DMS53 treated with DMSO at 0.1 percent for 48 hours (cell line): Measurements from ENCODE around the gene TPM3.
A peak's percentile ranks its signal among the peaks of the same experiment; 100 is the strongest.
"Not testable (repeated sequence)": the region's sequence is repeated elsewhere in the genome, so short reads cannot be mapped to it uniquely, and the experiment has no call there.

ENCODE experiments used
- DNase-seq: peaks from one replicate; lab custom pipeline; 2025; ENCODE audit not compliant: unreplicated experiment; lab: John Stamatoyannopoulos, UW

Gene TPM3

GRCh38 chr1:154170547-154171222 lies 21.2 kb downstream of the TPM3 start:
- DNase-seq: no peak

DNA sequence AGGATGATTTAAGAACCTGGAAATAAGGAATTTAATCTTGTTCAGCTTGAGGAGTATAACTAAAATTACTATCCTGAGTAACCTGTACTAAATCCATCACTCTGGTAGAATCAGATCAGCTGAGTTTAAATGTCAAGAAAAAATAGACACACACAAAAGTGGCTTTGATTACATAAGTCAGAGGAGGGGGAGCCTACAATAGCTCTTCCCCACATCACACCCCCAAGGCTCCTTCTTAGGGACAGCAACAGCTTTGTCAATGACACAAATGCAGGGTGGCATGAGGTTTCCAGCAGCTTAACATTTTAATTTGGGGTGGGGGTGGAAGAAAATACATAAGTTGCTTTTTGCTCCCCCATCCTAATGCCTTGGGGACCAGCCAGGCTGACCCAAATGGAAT lies 24.4 kb downstream of the TPM3 start:
- no peak for DNase-seq

DNA sequence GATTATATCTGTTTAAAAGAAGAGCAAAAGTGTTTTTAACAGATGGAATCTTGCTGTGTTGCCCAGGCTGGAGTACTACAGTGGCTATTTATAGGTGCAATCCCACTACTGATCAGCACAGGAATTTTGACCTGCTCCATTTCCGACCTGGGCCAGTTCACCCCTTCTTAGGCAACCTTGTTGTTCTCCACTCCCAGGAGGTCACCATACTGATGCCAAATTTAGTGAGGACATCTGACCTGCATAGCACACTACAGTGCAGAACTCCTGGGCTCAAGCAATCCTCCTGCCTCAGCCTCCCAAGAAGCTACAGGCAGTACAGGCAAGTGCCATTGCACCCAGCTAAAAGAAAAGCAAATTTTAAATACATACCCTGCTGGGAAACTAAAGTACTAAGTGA lies 25.7 kb downstream of the TPM3 start:
- no peak for DNase-seq

GRCh38 chr1:154159554-154159953 lies 32.3 kb downstream of the TPM3 start:
- no peak for DNase-seq

GRCh38 chr1:154158307-154159125 lies 33.4 kb downstream of the TPM3 start:
- DNase-seq: no peak

DNA sequence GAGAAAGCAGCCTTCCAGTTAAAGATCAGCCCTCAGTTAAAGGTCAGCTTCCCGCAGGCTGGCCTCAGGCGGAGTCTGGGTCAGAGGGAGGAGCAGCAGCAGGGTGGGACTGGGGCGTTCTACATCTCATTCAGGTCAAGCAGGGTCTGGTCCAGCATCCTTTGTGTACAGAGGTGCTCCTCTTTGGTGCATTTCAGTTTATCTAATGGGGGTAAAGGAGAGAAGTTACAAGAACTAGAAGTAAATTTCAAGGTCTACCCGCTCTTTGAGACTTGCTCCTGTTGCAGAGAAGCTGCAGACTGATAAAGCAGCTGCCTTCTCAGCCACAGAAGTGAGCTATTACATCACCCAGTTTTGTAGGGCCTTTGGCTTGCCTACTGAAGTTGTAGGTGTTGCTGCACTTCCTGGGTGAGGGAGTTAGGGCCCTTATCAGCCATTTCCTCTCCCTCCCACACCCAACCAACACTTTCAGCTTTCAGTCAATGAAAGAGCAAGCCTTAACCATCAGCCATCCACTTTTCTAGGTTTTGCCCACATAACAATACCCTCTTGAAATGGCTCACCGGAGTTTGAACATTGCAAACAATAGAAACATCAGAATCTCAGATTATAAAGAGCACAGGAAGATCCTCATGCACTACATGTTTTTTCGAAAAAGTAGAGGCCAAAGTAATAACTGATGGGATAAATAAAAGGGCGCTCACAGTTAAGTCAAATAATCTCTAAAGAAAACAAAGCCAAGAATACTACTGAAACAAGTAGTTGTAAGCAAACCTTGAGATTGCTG lies 34.2 kb downstream of the TPM3 start:
- peak; percentile 48 for DNase-seq

DNA sequence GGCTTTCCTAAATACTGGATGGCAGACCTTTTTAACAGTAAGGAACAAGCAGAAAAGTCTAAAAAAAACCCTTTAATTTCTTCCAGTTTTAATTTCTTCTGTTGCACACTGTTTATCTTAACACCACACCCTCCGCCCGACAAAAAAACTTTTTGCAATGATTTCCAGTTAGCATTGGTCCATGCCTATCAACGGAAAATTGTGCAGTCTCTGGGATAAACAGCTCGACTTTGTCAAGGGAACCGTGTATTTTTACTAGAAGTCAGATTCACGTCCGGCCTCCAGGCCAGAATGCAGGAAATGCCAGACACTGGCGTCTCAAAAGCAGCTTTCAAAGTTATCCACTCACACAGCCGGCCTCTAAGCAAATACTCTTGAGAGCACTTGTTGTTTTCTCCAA lies 36.6 kb downstream of the TPM3 start:
- peak; percentile 92 for DNase-seq

DNA sequence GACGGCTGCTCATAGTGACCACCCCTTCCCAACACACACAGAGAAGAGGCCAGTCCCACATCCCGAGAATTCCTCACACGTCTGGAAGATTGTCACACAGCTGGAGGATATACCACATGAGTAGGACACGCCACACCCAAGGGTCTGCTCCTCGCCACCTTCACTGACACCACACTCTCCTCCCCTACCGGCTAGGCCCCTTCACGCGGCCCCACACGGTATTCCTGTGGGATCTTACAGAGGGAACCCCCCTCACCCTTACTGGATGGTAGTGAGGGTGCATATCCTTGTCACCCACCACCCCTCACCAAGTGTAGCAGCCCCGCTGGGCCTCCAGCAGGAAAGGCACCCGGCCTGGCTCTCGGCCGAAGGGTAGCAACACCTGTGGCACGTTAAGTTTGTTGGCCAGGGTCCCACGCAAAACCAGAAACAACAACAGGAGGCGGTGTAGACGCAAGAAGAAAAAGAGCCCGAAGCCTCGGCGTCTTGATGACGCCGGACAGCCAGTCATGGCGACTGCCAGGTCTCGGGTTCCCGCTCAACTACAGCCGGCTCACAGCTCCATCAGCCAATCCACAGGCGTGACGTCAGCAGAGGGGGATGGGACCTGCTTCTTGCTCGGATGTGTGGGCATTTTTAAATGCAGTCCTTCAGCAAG lies 37.2 kb downstream of the TPM3 start, which contains the start of gene NUP210L:
Gene NUP210L (minus strand): TSS at position 540 of the 658 bp plus-strand sequence.
- DNase-seq: peak; percentile 74

DNA sequence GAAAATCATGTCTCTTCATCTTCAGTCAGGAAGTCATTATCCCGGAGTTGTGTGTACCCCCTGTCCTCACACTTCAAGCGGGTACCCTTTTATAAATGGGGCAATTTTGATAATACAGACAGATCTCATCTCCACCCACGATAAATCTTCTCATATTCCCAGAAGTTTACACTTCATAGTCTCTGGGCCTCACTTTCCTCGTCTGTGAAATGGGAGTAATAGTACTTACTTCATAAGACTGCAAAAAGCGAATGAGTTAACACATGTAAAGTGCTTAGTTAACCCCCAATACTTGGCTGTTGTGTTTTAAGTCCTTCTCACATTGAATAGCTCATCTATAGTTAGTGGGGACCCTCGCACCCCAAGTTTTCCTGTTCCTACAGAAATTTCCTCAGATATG lies 37.8 kb downstream of the TPM3 start:
- DNase-seq: no peak

GRCh38 chr1:154151311-154151710 lies 40.6 kb downstream of the TPM3 start:
- DNase-seq: no peak

- DNase-seq: peak; percentile 49
Measured at GRCh38 chr1:154148807-154149206, 43.1 kb downstream of the TPM3 start.

DNA sequence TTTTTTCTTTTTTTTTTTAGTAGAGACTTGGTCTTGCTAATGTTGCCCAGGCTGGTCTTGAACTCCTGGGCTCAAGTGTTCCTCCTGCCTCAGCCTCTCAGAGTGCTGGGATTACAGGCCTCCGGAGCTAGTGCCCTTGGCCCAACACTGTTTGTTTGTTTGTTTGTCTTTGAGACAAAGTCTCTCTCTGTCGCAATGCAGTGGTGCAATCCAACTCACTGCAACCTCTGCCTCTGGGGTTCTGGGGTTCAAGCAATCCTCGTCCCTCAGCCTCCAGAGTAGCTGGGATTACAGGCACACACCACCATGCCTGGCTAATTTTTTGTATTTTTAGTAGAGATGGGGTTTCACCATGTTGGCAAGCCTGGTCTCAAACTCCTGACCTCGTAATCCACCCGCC lies 44.4 kb downstream of the TPM3 start:
- DNase-seq: not testable (repeated sequence)

DNA sequence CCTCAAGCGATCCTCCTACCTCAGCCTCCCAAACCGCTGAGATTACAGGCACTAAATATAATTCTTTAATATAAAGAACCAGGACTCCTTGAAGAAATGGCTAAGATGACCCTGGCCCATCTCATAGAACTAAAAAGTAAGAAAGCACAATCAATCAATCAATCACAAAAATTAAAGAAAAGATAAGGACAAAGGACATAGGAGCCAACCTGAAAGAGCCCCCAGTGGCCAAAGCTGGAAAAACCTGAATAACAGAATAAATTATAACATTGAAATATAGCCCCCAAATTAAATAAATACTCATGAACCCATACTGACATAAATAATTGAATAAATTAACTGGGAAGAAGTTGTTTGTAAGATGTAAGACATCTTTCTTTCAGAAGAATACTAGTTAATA lies 45.9 kb downstream of the TPM3 start:
- DNase-seq: no peak

- DNase-seq: no peak
Measured at GRCh38 chr1:154142358-154142757, 49.5 kb downstream of the TPM3 start.

- DNase-seq: no peak
Measured at GRCh38 chr1:154141240-154141639, 50.7 kb downstream of the TPM3 start.

- no peak for DNase-seq
Measured at GRCh38 chr1:154137888-154138287, 54.0 kb downstream of the TPM3 start.

GRCh38 chr1:154133256-154133655 lies 58.6 kb downstream of the TPM3 start:
- DNase-seq: no peak

GRCh38 chr1:154129391-154129970 lies 62.4 kb downstream of the TPM3 start:
- no peak for DNase-seq

GRCh38 chr1:154123205-154123604 lies 68.7 kb downstream of the TPM3 start:
- DNase-seq: not testable (repeated sequence)

- no peak for DNase-seq
Measured at GRCh38 chr1:154117642-154118041, 74.3 kb downstream of the TPM3 start.

- no peak for DNase-seq
Measured at GRCh38 chr1:154115180-154115579, 76.7 kb downstream of the TPM3 start.
